Mesothelial cell of epicardium (in vitro differentiated cells): Measurements from ENCODE around the gene PLCB1. TPM values are rescaled to one million over a fixed set of nuclear protein-coding genes. Genes with fewer than 3 reads are reported as not detected.

Source experiments
- DNase-seq, 2 experiments: peaks; one replicate each; pipeline ENCODE4 v3.0.0; 2021; ENCODE audit warnings: low spot score in 2 of 2; ENCODE audit not compliant: unreplicated experiment in 2 of 2
- H3K27ac Mint-ChIP-seq: 2 replicates; pipeline ENCODE4 v1.8.0; 2021; ENCODE audit warnings: mixed read lengths
- H3K27me3 Mint-ChIP-seq: 2 replicates; pipeline ENCODE4 v1.8.0; 2021; ENCODE audit warnings: low read depth, mixed read lengths
- H3K36me3 Mint-ChIP-seq: 2 replicates; pipeline ENCODE4 v1.8.0; 2021; ENCODE audit warnings: mixed read lengths
- H3K4me1 Mint-ChIP-seq: 2 replicates; pipeline ENCODE4 v1.8.0; 2021; ENCODE audit warnings: mixed read lengths
- H3K4me3 Mint-ChIP-seq: 2 replicates; pipeline ENCODE4 v1.8.0; 2021; ENCODE audit warnings: mild to moderate bottlenecking, moderate library complexity, mixed read lengths
- H3K9me3 Mint-ChIP-seq: 2 replicates; pipeline ENCODE4 v1.8.0; 2021; ENCODE audit warnings: mixed read lengths
- CTCF ChIP-seq: fragments of 200-600 bp; sonication (generic); IDR thresholded peaks from one replicate; pipeline ENCODE4 v1.5.0; 2021; ENCODE audit warnings: antibody characterized with exemption; ENCODE audit not compliant: unreplicated experiment
- total RNA-seq: library from RNA; stranded (reverse); gene quantifications from 3 replicates; pipeline ENCODE4 v1.2.1, GENCODE V29; 2021

PLCB1 gene
- total RNA-seq, 1 donor from 2014 or later = 41.5 TPM

GRCh38 chr20:8749101-8749500, 617.0 kb downstream of the PLCB1 start:
- no peak for TF ChIP-seq CTCF
- Mint-ChIP-seq H3K27me3 (no peaks in the 10 kb centered on the region), H3K27ac (no peak overlapping the region), H3K4me3 (no peak overlapping the region), H3K4me1 (no peaks in the 10 kb centered on the region), H3K36me3 (no peaks in the 10 kb centered on the region), H3K9me3 (no peaks in the 10 kb centered on the region)
- DNase-seq = no peak

- H3K9me3 Mint-ChIP-seq = no peaks in the 10 kb centered on the region
- no peak for TF ChIP-seq CTCF
- H3K27ac Mint-ChIP-seq = no peak overlapping the region
- no peak for DNase-seq
- H3K4me1 Mint-ChIP-seq = no peaks in the 10 kb centered on the region
- H3K36me3 Mint-ChIP-seq = no peaks in the 10 kb centered on the region
- no peak overlapping the region for H3K4me3 Mint-ChIP-seq
- H3K27me3 Mint-ChIP-seq = no peaks in the 10 kb centered on the region
Measured at GRCh38 chr20:8749986-8750385, 617.9 kb downstream of the PLCB1 start.

GRCh38 chr20:8755340-8756118, 623.5 kb downstream of the PLCB1 start:
- no peak for TF ChIP-seq CTCF
- Mint-ChIP-seq H3K36me3 (no peaks in the 10 kb centered on the region), H3K27me3 (no peaks in the 10 kb centered on the region), H3K27ac (no peak overlapping the region), H3K4me3 (no peak overlapping the region), H3K9me3 (no peaks in the 10 kb centered on the region), H3K4me1 (no peaks in the 10 kb centered on the region)
- no peak for DNase-seq

- Mint-ChIP-seq H3K9me3 (no peaks in the 10 kb centered on the region), H3K4me3 (no peak overlapping the region), H3K36me3 (peaks cover 5% of the 10 kb centered on the region), H3K4me1 (no peaks in the 10 kb centered on the region), H3K27ac (no peak overlapping the region), H3K27me3 (no peaks in the 10 kb centered on the region)
- no peak for DNase-seq
- no peak for TF ChIP-seq CTCF
Measured at GRCh38 chr20:8756410-8756809, 624.3 kb downstream of the PLCB1 start.

- no peak for DNase-seq
- H3K36me3 Mint-ChIP-seq = peaks cover 5% of the 10 kb centered on the region
- no peak for TF ChIP-seq CTCF
- no peaks in the 10 kb centered on the region for H3K9me3 Mint-ChIP-seq
- no peaks in the 10 kb centered on the region for H3K4me1 Mint-ChIP-seq
- H3K27me3 Mint-ChIP-seq = no peaks in the 10 kb centered on the region
- no peak overlapping the region for H3K4me3 Mint-ChIP-seq
- H3K27ac Mint-ChIP-seq = no peak overlapping the region
Measured at GRCh38 chr20:8757146-8757545, 625.1 kb downstream of the PLCB1 start.
